Medulla oblongata (tissue), 1 donor: Measurements from ENCODE around the gene DYNLT2.
A peak's percentile ranks its signal among the peaks of the same experiment; 100 is the strongest.

Source experiments
- DNase-seq: peaks from one replicate; pipeline ENCODE4 v3.0.0-alpha.2; 2015; ENCODE audit errors: extremely low spot score

DYNLT2 gene, protein sequence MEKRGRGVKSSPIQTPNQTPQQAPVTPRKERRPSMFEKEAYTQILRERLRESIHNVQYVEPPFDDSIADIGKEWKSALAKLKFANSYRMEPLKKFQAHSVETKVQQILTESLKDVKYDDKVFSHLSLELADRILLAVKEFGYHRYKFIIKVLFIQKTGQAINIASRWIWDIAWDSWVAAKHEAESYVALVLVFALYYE

DNA sequence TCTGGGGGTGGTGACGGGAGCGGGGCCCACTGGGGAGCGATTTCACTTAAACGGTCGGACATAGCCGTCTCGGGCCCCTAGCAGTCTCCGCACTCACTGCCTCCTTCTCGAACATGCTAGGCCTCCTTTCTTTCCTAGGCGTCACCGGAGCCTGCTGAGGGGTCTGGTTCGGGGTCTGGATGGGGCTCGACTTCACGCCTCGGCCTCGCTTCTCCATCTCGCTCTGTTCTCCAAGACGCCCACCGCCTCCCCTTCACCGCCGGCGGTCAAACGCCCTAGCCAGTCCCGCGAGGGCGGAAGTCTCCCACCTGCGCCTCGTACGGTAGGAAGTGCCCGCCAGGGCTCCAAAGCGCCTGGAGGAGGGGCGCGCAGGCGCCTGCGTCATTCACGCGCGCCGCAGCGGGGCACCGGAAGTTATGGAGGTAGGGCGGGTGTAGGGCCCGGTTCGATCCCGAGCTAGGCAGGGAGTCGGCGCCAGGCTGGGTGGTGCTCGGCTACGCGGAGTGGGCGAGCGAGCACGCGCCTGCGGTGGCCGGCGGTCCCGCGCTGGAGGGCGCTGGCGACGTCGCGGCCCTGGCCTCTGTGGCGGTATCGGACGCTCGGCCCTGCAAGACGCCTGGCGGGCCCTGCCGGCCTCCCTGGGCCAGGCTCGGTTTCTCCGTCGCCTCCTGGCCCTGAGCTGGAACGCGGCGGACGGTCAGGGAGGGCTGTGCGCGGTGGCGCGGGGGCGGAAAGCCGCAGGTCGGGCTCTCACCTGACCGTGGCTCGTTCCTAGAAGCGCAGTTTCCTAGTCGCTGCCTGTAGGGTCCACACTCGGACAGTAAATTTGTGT is at the start of gene DYNLT2, which contains the start of gene ERMARD:
TSS of gene DYNLT2 (minus strand) at position 331 of the 832 bp plus-strand sequence. CDS start at position 217, 114 bp downstream.
TSS of gene ERMARD (plus strand) at position 381 of the 832 bp plus-strand sequence. CDS start at position 417, 36 bp downstream.
- peak; percentile 93 for DNase-seq

DNA sequence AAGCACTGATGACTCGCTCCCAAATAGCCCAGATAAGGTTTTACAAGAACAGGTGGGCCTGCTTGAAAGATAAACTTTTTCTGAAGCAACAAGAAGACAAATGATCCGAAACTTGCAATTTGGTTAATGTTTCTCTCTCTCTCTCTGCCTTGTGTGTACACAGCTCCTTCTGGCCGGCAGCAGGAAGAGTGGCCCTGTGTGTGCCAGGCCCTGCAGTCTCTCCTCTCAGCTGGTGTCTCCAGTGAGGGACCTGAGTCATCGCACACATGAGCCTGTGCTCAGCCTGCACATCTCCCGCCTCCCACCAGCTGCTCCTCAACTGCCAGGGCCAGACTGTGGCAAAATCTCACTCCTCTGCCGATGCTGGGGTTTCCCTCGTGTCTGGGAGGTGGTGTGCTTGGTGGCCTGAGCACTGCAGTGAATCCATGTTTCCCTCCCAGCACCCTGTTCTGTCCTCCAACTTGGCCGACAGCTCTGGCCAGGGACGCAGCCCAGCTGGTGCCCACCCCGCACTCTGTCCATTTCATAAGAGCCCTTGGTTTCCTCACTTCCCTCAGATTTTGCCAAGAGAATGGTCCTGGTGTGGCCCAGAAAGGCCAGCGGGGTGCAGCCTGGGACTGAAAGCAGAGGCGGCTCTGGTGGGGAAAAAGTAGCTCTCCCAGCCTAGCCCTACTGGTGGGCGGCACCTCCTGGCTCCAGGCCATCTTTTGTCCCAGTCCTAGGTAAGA is 49.5 kb upstream of the DYNLT2 start:
- peak; percentile 63 for DNase-seq

DNA sequence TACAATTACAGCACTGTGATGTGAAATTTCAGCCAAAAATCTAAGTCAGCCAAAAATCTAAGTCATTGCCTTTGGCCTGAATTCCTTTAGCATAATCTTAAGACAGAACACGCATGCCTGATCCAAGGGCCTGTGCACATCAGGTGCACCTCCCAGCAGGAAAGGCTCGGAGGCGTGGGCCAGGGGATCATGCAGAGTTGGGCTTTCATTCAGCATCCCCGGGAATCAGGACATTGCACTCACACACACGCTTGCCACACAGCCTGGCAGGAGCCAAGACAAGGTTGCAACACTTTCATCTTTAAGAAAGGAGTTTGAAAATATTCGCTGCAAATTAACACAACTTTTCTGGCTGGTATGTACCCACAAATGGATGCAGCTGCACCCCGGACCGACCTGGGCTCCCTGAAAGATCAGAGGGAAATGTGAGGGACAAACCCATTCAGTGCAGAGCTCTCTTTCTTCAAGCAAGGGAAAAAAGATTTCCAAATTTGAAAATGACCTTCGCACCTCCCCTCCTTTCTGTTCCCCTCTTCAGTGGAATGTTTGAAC is 48.8 kb upstream of the DYNLT2 start:
- DNase-seq = no peak

DNA sequence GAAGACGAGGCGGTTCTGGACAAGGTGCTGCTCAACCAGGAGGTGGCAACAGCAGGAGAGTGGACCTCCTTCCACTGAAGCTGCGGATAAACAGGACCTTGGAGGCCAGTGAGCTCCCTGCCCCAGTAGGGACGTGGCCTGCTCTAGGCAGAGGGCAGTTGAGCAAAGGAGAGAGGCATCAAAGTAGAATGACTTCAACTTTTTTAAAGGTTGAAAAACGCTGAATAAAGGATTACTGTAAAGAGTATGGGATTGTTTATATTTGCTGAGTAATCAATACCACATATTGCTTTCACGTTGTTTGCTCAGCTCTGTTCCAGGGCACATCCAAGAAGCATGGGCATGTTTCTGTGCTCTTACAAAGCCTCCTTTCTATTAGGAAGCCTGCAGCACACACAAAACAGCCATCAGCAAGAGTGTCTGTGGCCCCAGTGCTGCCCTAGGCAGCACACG is 48.1 kb upstream of the DYNLT2 start:
- peak; percentile 73 for DNase-seq

DNA sequence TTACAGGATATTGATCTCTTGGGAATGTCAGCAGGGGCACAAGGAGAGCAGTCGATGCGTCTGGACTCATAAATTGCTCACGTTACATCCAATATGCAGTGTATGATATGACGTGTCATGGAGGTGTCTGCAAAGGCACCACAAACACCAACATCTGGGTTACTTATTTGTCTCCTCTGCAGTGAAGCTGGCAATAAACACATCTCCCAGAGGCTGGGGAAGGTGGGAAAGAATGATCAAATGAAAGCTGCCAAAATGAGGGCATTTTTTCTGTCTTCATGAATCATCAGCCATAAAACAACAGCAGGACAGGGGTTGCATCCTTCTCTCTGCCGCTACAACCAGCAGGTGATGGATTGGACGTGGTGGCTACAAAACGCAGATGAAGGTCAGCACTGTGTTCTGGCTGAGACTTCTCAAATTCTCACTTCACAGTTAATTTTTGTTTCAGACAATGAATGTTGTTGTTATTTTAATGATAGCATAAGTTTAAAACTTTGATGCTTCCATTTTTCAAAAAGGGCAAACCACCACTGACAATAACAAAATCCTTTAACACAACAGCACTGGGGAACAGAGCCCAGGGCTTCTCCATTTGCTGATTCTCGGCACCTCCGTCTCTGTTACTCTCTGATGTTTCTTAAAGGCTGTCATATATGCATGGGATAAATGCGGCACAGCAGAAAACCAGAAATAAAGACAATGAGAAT is 47.5 kb upstream of the DYNLT2 start:
- DNase-seq = no peak

DNA sequence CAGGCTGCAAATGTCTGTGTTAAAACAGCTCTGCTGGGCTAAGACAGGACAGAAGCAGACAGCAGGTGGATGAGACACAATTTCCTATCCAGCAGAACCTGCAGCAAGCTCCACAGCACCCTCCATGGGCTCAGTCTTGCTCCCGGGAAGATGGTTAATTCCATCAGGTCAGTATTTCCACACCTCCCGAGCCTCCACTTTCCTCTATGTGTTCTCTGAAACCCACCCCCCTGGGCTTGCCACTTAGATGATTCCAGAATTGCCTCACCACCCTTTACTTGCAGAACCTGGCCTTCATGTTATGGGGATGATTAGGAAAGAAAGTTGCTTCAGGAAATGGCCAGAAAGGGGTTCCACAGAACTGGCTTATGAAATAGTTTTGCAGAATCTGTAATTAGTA is 43.8 kb upstream of the DYNLT2 start:
- DNase-seq = no peak

DNA sequence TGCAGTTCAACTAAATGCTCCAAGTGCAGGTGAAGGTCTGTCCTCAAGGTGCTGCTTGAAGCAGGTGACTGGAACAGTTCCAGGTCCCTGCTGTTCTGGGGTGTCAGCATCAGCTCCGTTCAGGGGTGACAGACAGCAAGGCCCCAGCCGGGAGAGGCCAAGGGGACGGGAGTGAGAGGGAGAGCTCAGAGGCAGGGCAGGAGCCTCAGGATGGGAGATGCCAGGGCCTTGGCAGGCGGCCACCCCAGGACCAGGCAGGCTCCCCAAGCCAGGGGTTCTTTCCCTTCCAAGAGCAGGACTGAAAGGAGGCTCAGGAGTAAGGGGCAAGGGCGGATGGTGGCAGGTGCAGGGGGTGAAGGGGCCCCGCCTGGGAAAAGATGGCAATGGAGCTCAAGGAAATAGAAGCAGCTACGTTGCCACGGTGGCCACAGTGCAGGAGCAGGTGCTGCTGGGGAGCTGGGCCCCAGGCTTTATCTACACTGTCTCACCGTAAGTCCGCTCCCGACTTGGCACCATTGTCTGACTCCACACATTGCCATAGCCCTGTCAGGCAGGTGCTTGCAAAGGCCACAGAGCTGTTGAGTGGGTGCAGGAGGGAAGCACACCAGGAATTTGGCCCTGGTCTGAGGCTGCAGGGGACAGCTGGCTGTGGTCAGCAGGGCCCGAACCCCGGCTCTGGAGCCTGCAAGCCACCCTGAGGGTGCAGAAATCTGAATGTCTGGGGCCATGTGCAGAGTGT is 43.1 kb upstream of the DYNLT2 start:
- DNase-seq = no peak

DNA sequence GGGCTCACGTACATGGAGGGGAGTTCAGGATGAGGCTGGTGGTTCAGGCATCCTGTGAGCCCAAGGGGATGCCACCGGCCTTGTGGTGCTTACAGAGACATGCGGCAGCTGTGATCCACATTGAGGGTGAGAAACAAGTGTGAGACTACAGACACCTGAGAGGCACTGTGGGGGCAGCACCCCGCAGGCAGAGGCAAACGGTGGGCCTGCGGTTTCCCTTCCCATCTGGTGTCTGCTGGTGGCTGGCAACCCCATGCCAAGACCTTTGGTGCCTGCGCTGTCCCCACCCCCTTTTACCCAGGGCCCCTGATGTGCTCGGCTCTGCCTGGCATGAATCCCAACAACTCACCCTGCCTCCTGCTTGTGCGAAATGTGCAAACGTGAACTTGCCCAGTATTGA is 42.0 kb upstream of the DYNLT2 start:
- DNase-seq = no peak

DNA sequence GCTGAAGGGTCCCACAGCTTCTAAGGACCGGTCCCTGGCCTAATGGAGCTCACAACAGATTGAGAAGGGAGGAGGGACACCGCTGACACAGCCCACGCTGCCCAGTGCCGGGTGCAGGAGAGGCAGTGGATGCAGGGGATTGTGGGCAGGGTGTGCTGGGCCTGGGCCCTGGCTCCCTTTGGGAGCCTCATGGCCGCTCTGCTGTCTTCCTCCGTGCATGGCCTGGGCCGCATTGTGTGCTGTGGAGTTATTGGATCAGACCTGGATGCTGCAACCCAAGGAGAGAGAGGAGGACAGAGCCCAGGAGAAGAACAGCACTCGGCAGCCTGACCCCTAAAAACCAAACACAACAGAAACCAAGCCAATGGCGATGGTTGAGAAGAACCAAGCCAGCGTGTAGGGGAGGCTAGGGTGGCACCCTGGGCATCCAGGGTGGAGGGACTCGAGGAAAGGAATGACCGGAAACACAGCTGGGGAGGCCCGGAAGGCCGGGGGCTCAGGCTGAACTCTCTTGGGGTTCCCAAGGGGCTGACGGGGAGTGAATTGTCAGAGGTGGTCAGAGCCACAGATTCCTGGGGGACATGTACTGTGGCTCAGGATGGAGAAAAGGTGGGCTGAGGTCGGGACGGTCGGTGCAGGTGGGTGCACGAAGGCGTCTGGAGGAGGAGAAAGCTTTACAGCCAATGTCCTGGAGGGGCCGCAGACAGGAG is 41.1 kb upstream of the DYNLT2 start:
- DNase-seq = no peak

DNA sequence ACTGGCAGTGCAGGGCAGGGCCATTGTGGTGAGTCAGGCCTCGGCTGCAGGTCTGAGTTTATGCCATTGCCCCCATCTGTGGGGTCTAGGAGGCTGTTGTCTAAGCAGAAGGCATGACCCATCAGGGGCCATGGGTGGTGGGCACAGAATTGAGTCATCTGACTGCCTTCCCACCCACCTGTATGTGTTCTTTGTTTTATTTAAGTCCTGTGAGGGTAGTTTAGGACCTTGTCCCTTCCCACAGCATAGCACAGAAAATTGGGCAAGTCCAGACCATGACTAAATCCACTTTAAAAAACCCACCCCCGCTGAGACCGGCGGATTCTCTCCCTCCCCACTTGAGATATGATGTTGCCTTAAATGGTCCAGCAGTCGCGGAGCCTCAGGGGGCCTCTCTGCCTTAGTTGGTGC is 40.4 kb upstream of the DYNLT2 start:
- no peak for DNase-seq

DNA sequence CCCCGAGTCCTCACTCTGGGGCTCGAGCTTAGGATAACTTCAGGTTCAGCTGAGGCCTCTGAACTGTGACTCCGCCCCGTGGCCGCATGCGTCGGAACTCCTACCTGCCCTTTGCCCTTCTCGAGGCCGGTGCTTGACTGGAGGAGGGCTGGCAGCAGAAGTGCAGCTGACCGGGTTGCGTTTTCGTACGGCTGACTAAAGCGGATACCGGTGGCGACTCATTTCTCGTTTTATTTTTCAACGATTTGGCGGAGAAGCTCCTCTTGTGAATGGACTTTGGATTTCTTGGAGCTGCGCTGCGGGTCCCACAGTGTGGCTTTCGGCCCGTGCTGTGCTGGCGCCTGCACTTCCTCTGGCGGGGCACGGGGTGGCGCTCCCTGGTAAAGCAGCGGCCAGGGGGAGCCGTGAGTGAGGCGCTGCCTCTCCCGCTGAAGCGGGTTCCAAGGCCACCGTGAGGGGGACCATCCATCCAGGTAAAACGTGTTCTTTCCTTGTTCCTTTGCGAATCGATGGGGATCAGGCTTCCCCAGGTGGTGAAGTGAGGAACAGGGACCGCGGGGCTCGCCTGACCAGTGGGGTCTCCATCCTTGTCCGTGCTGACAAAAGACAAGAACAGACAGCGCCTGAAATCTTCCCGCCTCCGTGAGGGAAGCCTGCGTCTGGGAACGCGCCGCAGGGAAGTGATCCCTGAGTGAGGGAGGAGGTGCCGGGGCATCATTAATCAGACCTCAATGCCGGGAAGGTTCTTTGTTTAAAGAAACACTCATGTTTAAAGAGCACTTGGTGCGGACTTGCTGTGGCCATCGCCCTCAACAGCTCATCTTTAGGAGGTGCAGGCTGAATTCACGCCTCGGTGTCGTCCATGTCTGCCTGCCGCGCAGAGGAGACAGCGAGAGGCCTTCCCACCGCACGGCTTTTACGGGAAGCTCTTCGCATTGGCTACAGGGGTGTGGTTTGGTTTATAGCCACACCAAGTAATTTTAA is 38.9 kb upstream of the DYNLT2 start:
- DNase-seq = peak; percentile 78

DNA sequence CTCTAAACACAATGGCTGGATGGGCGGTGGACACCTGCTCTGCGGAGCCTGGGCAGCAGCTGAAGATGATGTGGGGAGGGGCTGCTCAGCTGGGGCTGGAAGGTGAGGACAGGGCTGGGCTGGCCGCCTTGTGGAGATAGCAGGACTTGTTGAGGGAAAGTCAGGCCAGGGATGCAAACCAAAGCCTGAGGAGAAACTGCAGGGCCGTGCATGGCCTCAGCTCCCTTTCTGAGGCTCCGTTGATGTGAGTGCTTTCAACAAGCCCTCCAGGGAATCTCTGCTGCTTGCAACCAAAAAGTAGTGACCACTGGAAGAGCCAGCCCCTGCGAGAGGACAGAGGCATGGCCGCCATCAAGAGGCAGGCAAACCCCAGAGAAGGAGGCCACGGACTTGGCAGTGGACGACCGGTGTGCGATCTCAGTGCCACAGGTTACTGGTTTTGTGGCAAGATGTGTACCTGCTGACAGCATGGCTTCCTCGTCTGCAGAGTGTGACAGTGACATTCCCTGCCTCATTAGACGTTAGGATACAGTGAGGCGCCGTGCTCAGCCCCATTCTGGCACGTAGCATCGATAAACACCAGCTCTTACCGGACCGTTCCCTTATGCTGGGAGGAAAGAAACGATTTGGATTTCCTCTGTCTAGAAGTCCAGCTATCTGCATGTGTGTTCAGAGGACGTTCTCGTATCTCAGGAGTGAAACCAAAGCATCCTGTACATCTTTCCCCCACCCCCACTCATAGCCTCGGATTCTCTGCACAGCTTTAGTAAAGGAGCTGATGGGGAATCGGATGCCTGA is 38.0 kb upstream of the DYNLT2 start:
- no peak for DNase-seq

DNA sequence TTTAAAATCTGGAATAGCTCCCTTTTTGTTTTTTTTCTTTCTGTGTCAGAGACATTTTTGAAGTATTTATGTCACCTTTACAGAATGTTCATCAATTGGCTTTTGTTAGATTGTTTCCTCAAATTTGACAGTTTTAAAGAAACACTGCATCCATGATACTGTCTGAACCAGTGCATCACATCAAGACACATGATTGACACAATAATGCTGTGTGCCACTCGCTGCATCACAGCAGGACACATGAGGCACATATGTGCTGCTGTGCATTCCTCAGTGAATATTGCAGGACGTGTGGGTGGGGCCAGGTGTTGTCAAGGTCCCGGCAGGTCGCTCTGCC is 37.4 kb upstream of the DYNLT2 start:
- DNase-seq = no peak

DNA sequence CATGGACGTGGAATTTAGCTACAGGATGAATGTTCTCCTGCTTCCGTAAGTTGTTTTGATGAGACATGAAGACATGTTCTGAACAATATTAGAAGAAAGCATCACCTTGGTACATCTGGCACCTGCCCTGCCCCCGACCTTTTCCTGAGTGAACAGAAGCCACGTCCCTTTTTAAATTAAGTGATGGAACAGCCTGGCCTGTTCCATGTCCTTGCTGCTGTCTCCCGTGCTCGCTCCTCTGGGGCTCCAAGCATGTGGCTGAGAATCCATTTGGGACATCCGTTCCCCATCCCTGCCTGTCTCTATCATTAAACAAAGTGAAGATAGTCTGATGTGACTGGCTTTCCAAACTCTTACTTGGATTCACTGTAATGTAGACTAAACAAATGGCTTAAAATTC is 36.4 kb upstream of the DYNLT2 start:
- DNase-seq = no peak

DNA sequence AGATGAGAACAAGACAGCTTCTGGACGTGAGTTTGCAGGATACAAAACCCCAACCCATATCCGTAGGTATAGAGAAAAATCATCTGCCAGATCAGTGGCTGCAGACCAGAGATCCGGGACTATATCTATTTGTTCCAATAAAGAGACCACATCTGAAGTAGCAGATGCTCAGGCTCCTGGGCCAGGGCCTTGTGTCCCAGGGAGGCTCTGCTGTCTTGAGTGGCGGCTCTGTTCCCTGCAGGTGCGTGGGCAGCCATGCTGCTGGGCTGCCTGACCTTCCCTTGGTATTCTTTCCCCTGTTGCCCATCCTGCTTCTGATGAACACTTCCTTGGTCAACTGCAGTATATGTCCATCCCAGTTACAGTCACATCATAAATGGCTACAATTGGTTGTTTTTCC is 35.0 kb upstream of the DYNLT2 start:
- DNase-seq = no peak

DNA sequence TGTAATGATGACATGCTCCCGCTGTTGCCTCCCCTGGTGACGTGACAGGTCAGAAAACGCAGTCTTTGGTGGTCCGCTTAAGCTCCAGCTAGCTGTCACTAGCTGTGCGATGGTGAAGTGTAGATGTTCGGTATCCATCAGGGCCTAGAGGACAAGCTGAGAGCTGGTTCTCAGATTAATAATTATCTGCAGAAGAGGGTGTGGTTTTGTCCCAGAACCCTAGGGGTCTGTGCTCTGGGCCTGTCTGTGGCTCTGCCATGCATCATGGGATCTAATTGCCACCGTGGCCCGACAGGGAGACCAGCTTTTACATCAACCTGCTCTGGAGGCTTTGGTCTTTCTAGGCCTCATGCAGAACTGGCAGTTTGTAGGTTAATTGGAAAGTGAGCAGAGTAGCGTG is 34.2 kb upstream of the DYNLT2 start:
- no peak for DNase-seq

DNA sequence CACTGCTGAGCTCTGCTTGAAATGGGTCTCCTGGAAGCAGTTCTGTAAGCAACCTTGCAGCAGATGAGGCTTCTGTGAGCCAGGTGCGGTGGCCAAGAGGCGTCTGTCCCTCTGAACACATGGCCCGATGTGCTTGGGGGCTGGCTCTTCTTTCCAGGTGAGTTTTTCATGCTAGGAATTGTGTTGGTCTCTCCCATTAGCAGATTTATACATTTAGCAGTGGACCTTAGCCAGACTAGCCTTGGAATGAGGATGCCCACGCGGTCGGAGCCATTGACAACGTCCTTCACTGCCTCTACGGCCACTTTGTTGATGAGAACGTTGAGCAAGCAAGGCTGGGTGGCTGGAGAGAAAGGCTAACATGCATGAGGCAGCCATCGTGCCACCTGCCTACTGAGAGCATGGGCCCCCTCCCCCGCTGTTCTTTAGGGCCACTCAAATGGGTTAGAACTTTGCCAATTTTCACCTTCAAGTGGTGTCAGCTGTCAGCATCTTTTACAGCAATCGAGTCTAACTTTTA is 33.5 kb upstream of the DYNLT2 start:
- no peak for DNase-seq
